ENCODE data around the gene FNDC7.

Gene FNDC7

DNA sequence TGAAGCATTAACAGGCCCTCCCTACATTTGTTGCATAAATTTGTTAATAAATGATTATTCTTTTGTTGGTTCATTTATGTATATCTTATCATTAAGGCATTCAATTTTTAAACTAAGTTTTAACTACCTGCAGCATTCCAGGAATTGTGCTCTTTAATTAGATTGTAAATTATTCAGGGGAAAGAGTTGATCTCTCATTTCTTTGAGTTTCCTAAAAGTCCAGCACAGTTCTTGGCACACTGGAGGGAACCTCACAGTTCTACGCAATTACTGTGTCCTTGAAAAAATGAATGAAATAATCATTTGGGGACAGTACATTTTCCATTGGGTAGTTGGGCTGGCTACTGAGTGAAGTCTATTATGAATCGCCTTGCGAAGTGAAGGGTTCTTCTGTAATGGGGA lies 33.3 kb downstream of the FNDC7 start:
- DNase-seq (ENCODE audit: extremely low spot score) = no peak
- POLR2A ChIA-PET = interaction anchor here (2.3 kb wide), 1 partner anchor 54 kb away, joined by 13 read pairs; the partner anchor contains the start of gene PRPF38B
- TF ChIP-seq ZNF384 (IDR thresholded peaks at IDR 0.05) (no peak), NFRKB (IDR thresholded peaks at IDR 0.05) (no peak), BHLHE40 (IDR thresholded peaks at IDR 0.05; ENCODE audit: borderline replicate concordance) (no peak), SUZ12 (IDR thresholded peaks at IDR 0.05) (no peak), HDGF (IDR thresholded peaks at IDR 0.05; ENCODE audit: borderline replicate concordance) (no peak), ARNT (IDR thresholded peaks at IDR 0.05) (no peak), FOXA1 (IDR thresholded peaks at IDR 0.05) (no peak), ELF4 (IDR thresholded peaks at IDR 0.05) (no peak), SP1 (IDR thresholded peaks at IDR 0.05) (no peak)
- CTCF ChIA-PET = no interaction called here

DNA sequence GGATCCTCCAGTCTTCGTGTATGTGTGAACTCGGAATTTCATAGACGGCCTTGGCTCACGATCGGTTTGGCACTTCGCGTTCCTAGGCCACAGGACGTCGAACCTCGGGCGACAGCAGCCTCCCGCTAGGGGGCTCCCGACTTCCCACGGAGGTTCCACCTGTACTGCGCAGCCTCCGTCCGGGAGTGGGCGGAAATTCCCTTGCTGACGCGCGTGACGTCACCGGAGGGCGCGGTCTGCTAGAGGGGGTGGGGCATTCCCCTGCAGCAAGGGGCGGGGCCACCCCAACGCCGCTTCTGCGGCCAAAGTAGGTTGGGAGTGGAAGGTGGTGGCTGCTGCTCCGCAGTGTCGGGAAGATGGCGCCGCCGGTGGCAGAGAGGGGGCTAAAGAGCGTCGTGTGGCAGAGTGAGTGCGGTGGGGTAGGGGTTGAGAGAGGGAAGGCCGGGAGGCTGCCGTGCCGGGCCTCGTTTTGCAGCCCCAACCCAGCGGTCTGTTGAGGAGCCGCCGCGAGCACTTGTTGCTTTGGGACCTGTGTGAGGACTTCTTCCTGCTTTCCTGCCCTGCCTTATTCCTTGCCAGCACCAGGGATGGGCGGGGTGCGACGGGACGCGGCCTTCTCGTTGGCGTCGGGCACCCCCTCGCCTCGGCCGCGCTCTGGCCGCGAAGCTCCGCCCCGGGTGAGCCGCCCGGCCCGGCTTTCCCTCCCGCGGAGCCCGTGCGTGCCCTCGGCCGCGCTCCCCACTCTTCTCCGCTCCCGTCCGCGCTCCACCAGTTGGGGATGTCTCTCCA lies 33.9 kb downstream of the FNDC7 start, which contains the start of gene STXBP3:
Gene STXBP3 (plus strand): TSS at position 293 of the 789 bp plus-strand sequence. CDS start 64 bp downstream, at position 357.
- TF ChIP-seq FOXK2 (IDR thresholded peaks at IDR 0.05) (no peak), FOXA1 (IDR thresholded peaks at IDR 0.05) (no peak), L3MBTL2 (conservative IDR thresholded peaks at IDR 0.05) (peak; percentile 93), BHLHE40 (IDR thresholded peaks at IDR 0.05; ENCODE audit: borderline replicate concordance) (no peak), TARDBP (IDR thresholded peaks at IDR 0.05) (peak; percentile 32; the same call in 1 of the 2 replicates), ELF4 (IDR thresholded peaks at IDR 0.05) (peak; percentile 69; the same call in 1 of the 2 replicates), LEF1 (IDR thresholded peaks at IDR 0.05; ENCODE audit: borderline replicate concordance) (no peak), ZNF384 (IDR thresholded peaks at IDR 0.05) (no peak), FOXM1 (IDR thresholded peaks at IDR 0.05; ENCODE audit: borderline replicate concordance) (no peak), NFRKB (IDR thresholded peaks at IDR 0.05) (no peak)
- TF ChIP-seq, protein P1, sequence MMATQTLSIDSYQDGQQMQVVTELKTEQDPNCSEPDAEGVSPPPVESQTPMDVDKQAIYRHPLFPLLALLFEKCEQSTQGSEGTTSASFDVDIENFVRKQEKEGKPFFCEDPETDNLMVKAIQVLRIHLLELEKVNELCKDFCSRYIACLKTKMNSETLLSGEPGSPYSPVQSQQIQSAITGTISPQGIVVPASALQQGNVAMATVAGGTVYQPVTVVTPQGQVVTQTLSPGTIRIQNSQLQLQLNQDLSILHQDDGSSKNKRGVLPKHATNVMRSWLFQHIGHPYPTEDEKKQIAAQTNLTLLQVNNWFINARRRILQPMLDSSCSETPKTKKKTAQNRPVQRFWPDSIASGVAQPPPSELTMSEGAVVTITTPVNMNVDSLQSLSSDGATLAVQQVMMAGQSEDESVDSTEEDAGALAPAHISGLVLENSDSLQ (IDR thresholded peaks at IDR 0.05) = no peak
- ChIA-PET POLR2A (interaction anchor here (0.7 to 1.3 kb wide), 3 partner anchors 10 to 70 kb away, joined by 3 read pairs; no protein-coding TSS in a partner anchor), CTCF (no interaction called here)
- DNase-seq (ENCODE audit: extremely low spot score) = peak; percentile 99

DNA sequence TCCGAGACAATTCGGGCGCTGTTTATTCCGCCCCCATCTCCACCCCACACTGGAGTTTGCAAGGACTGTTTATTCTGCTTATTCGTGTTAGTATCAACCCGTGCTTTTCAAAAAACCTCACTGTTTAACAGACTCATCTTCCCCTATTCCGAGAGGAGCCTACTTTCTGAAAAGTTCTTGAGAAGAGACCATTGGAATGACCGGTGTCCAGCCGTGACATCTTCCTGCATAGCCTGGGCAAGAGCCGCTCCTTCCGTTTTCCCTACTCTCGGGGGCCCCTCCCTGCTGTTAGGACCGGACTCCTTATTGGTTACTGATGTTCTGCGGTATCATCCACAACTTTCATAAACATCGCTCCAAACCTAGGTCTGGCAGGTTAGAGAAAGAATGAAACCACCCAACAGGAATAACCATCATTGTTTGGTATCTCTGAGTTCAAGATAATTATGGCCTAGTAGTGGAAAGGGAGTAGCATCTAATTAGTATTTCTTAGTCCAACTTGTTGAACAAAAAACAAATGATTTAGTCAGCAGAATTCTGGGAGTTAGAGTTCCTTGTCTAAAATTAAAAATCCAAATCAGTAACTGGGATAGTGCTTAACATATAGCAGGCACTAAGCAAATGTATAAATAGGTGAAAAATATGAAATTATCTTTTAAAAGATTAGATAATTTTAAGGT lies 34.6 kb downstream of the FNDC7 start:
- peak; percentile 77 for DNase-seq (ENCODE audit: extremely low spot score)
- POLR2A ChIA-PET = interaction anchor here (1.0 to 1.3 kb wide), 2 partner anchors 11 to 55 kb away, joined by 3 read pairs; no protein-coding TSS in a partner anchor
- peak; percentile 8; the same call in 1 of the 2 replicates for TF ChIP-seq ELF4 (IDR thresholded peaks at IDR 0.05)
- TF ChIP-seq ZNF384 (IDR thresholded peaks at IDR 0.05) = no peak
- CTCF ChIA-PET = no interaction called here

DNA sequence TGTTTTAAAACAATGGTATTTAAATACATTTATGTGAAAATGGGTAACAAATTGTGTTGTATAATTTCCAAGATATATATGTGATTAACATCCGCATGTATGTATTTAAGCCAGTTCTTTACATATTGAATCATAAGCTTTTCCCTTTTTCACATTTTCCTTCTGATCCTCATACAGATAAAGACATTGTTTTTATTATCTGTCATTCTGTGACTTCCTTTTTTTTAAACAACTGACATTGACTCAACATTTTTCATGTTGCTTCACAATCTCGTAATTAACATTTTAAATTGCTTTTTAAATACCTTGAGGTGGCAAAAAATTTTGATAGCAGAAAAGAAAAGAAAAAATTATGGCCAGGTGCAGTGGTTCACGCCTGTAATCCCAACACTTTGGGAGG lies 35.2 kb downstream of the FNDC7 start:
- DNase-seq (ENCODE audit: extremely low spot score) = no peak
- TF ChIP-seq ELF4 (IDR thresholded peaks at IDR 0.05) (no peak), TARDBP (IDR thresholded peaks at IDR 0.05) (no peak), SUZ12 (IDR thresholded peaks at IDR 0.05) (no peak), FOXK2 (IDR thresholded peaks at IDR 0.05) (no peak), NFRKB (IDR thresholded peaks at IDR 0.05) (no peak), SP1 (IDR thresholded peaks at IDR 0.05) (no peak), FOXM1 (IDR thresholded peaks at IDR 0.05; ENCODE audit: borderline replicate concordance) (no peak), HDGF (IDR thresholded peaks at IDR 0.05; ENCODE audit: borderline replicate concordance) (no peak), FOXA1 (IDR thresholded peaks at IDR 0.05) (no peak), ZNF384 (IDR thresholded peaks at IDR 0.05) (no peak), LEF1 (IDR thresholded peaks at IDR 0.05; ENCODE audit: borderline replicate concordance) (no peak), CTBP1 (IDR thresholded peaks at IDR 0.05; ENCODE audit: borderline replicate concordance) (no peak), ARNT (IDR thresholded peaks at IDR 0.05) (no peak)
- POLR2A ChIA-PET = interaction anchor here (1.0 to 1.3 kb wide), 2 partner anchors 55 kb away, joined by 3 read pairs; no protein-coding TSS in a partner anchor
- CTCF ChIA-PET = no interaction called here

DNA sequence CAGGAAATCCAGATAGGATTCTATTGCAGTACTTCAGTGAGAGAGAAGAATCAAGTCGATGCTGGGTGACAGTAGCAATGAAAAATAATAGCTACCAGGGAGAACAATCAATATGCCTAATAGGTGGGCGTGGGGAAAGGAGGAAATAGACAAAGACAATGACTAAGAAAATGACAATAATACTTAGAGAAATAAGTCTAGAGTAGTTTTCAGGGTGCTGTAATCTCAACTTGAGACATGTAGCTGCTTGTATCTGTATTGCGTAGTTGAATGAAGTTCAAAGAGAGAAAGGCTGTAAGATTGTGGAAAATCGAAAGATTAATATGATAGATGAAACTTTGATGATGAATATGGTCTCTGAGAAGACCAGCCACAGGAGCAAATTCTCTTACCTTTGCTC lies 36.4 kb downstream of the FNDC7 start:
- POLR2A ChIA-PET = interaction anchor here (1.0 kb wide), 1 partner anchor 56 kb away, joined by 3 read pairs; no protein-coding TSS in a partner anchor
- no peak for DNase-seq (ENCODE audit: extremely low spot score)
- CTCF ChIA-PET = no interaction called here
- TF ChIP-seq L3MBTL2 (conservative IDR thresholded peaks at IDR 0.05) (no peak), NFRKB (IDR thresholded peaks at IDR 0.05) (no peak), CTBP1 (IDR thresholded peaks at IDR 0.05; ENCODE audit: borderline replicate concordance) (no peak), BHLHE40 (IDR thresholded peaks at IDR 0.05; ENCODE audit: borderline replicate concordance) (no peak), ELF4 (IDR thresholded peaks at IDR 0.05) (no peak), HDGF (IDR thresholded peaks at IDR 0.05; ENCODE audit: borderline replicate concordance) (no peak), FOXA1 (IDR thresholded peaks at IDR 0.05) (no peak), SP1 (IDR thresholded peaks at IDR 0.05) (no peak)
- TF ChIP-seq, protein P1 (IDR thresholded peaks at IDR 0.05) = no peak

DNA sequence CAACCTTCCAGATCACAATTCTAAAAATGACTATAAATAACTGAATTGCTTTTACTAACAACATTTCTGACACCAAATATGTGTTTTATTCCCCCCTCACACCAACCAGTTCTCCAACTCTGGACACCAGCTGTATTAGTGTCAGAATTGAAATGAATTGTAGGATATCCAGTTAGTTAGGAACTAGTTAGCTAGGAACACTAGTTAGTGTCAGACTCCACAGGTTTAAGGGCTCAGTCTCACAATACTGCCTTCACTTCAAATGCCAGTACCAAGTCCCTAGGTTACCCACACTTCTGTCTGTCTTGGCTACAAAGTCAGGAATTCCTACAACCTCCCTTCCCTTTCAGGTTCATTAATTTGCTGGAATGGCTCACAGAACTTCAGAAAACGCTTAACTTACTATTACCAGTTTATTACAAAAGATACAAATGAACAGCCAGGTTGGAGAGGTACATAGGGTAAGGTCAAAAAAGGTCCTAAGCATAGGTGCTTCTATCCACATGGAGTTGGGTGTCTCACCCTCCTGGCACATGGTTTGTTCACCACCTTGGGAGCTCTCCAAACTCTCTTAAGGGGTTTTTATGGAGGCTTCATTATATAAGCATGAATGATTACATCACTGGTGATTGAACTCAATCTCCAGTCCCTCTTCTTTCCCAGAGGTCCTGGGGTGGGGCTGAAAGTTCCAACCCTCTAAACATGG lies 37.9 kb downstream of the FNDC7 start:
- no peak for DNase-seq (ENCODE audit: extremely low spot score)
- TF ChIP-seq ELF4 (IDR thresholded peaks at IDR 0.05) (no peak), LEF1 (IDR thresholded peaks at IDR 0.05; ENCODE audit: borderline replicate concordance) (no peak), SP1 (IDR thresholded peaks at IDR 0.05) (no peak), FOXA1 (IDR thresholded peaks at IDR 0.05) (no peak), BHLHE40 (IDR thresholded peaks at IDR 0.05; ENCODE audit: borderline replicate concordance) (no peak), NFRKB (IDR thresholded peaks at IDR 0.05) (no peak), CTBP1 (IDR thresholded peaks at IDR 0.05; ENCODE audit: borderline replicate concordance) (no peak), SUZ12 (IDR thresholded peaks at IDR 0.05) (no peak), FOXK2 (IDR thresholded peaks at IDR 0.05) (no peak), ZNF384 (IDR thresholded peaks at IDR 0.05) (no peak), FOXM1 (IDR thresholded peaks at IDR 0.05; ENCODE audit: borderline replicate concordance) (no peak), L3MBTL2 (conservative IDR thresholded peaks at IDR 0.05) (no peak), HDGF (IDR thresholded peaks at IDR 0.05; ENCODE audit: borderline replicate concordance) (no peak), ARNT (IDR thresholded peaks at IDR 0.05) (no peak), TARDBP (IDR thresholded peaks at IDR 0.05) (no peak)
- CTCF ChIA-PET = no interaction called here
- POLR2A ChIA-PET = interaction anchor here (1.5 kb wide), 1 partner anchor 59 kb away, joined by 9 read pairs; the partner anchor contains the start of gene PRPF38B
